ENCODE data around the gene HERC3.

DNA sequence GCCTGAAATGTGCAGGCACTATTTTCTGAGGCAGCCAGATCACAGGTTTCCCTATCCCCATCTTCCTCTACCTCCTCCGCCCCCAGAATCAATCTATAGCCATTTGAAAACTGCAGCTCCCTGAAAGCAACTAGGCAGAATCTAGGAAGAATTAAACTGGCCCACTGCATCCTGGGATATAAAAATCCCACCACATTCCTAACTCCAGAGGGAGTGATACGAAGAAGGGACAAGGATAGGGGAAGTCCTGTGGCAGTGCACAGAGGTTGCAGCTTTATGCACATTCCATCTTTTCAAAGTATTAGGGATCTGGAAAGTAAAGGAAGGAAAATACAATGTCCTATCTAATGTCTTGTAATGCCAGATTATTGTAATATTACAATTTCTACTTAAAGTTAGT is 18.3 kb upstream of the HERC3 start:
- TF ChIP-seq CTCF (IDR thresholded peaks at IDR 0.05; ENCODE audit: low read length): no peak
- no peak for TF ChIP-seq EZH2 (IDR thresholded peaks at IDR 0.05; ENCODE audit: borderline replicate concordance, low read length)
